ENCODE data around the gene PCSK5. TPM values are rescaled to one million over a fixed set of nuclear protein-coding genes. Genes with fewer than 3 reads are reported as not detected.

Gene PCSK5
- total and polyA plus RNA-seq, 8 donors: 0.37 to 86.3 (median 4.9) TPM

GRCh38 chr9:76162751-76163500 is 272.5 kb downstream of the PCSK5 start:
- Histone ChIP-seq H3K4me3 (no peak overlapping the region), H3K36me3 (peaks cover 0 to 20% (median 7%) of the 10 kb centered on the region in 4 donors), H3K27ac (peak overlapping the region in 1 of 5 donors; percentile 58), H3K4me1 (peaks cover 0 to 32% (median 10%) of the 10 kb centered on the region in 4 donors), H3K27me3 (no peaks in the 10 kb centered on the region), H3K9me3 (no peaks in the 10 kb centered on the region)
- no peak for TF ChIP-seq EP300 (IDR thresholded peaks at IDR 0.05)
- TF ChIP-seq CTCF (IDR thresholded peaks at IDR 0.05): no peak
- no peak for TF ChIP-seq POLR2AphosphoS5 (IDR thresholded peaks at IDR 0.05)
- TF ChIP-seq POLR2A (IDR thresholded peaks at IDR 0.05): no peak
- intact Hi-C loops (cut with DNase I; ENCODE audit: low total_unique reads): no loop called here
- 63 to 79% (median 74%) methylated on average over 11 of the region's 11 CpGs for WGBS, 5 donors
- DNase-seq: peak in 1 of 2 donors; percentile 41

- TF ChIP-seq CTCF (IDR thresholded peaks at IDR 0.05): no peak
- TF ChIP-seq EP300 (IDR thresholded peaks at IDR 0.05): no peak
- no peak for TF ChIP-seq POLR2A (IDR thresholded peaks at IDR 0.05)
- TF ChIP-seq POLR2AphosphoS5 (IDR thresholded peaks at IDR 0.05): no peak
- no peak overlapping the region for H3K27ac ChIP-seq
- no peak for DNase-seq
- no peak overlapping the region for H3K4me3 ChIP-seq
- H3K4me1 ChIP-seq: peaks cover 0 to 16% (median 5%) of the 10 kb centered on the region in 4 donors
- no peaks in the 10 kb centered on the region for H3K9me3 ChIP-seq
- peaks cover 0 to 21% (median 14%) of the 10 kb centered on the region in 4 donors for H3K36me3 ChIP-seq
- no peaks in the 10 kb centered on the region for H3K27me3 ChIP-seq
- intact Hi-C loops (cut with DNase I; ENCODE audit: low total_unique reads): no loop called here
- WGBS, 5 donors: 25 to 55% (median 50%) methylated on average over 2 of the region's 2 CpGs
Measured at GRCh38 chr9:76166526-76166925, 276.1 kb downstream of the PCSK5 start.

- intact Hi-C loops (cut with DNase I; ENCODE audit: low total_unique reads): no loop called here
- peaks cover 0 to 7% (median 5%) of the 10 kb centered on the region in 4 donors for H3K36me3 ChIP-seq
- H3K27me3 ChIP-seq: no peaks in the 10 kb centered on the region
- no peak for DNase-seq
- no peak overlapping the region for H3K27ac ChIP-seq
- H3K4me1 ChIP-seq: peaks cover 0 to 10% (median 4%) of the 10 kb centered on the region in 4 donors
- WGBS, 5 donors: 93 to 98% (median 95%) methylated on average over 1 of the region's 1 CpG
- TF ChIP-seq CTCF (IDR thresholded peaks at IDR 0.05) (no peak), POLR2A (IDR thresholded peaks at IDR 0.05) (no peak), POLR2AphosphoS5 (IDR thresholded peaks at IDR 0.05) (no peak), EP300 (IDR thresholded peaks at IDR 0.05) (no peak)
- H3K4me3 ChIP-seq: no peak overlapping the region
- no peaks in the 10 kb centered on the region for H3K9me3 ChIP-seq
Measured at GRCh38 chr9:76176171-76176570, 285.7 kb downstream of the PCSK5 start.

GRCh38 chr9:76177931-76178330 is 287.5 kb downstream of the PCSK5 start:
- 76 to 90% (median 88%) methylated on average over 5 of the region's 5 CpGs for WGBS, 5 donors

More at GRCh38 chr9:76177931-76178330, 287.5 kb downstream of the PCSK5 start:
- Histone ChIP-seq H3K4me3 (no peak overlapping the region), H3K9me3 (no peaks in the 10 kb centered on the region), H3K27me3 (no peaks in the 10 kb centered on the region), H3K36me3 (peaks cover 0 to 16% (median 4%) of the 10 kb centered on the region in 4 donors), H3K27ac (no peak overlapping the region), H3K4me1 (peaks cover 3 to 15% (median 10%) of the 10 kb centered on the region in 4 donors)
- DNase-seq: no peak
- intact Hi-C loops (cut with DNase I; ENCODE audit: low total_unique reads): no loop called here
- TF ChIP-seq EP300 (IDR thresholded peaks at IDR 0.05): no peak
- TF ChIP-seq CTCF (IDR thresholded peaks at IDR 0.05): no peak
- TF ChIP-seq POLR2AphosphoS5 (IDR thresholded peaks at IDR 0.05): no peak
- TF ChIP-seq POLR2A (IDR thresholded peaks at IDR 0.05): no peak

All from stomach (tissue), 9 donors.